HepG2 (cell line): ENCODE results near the gene SNRNP200. TPM values are rescaled to one million over a fixed set of nuclear protein-coding genes. Genes with fewer than 3 reads are reported as not detected.

Experiments used
- ESRRA ChIP-seq: sonication (generic); formaldehyde crosslinking; IDR thresholded peaks from 2 replicates; pipeline ENCODE4 v1.5.1; 2020; ENCODE audit warnings: mild to moderate bottlenecking, low read depth, missing genetic modification reagents
- FLYWCH1 ChIP-seq: sonication (generic); formaldehyde crosslinking; IDR thresholded peaks from 2 replicates; pipeline ENCODE4 v1.8.1; 2023; ENCODE audit warnings: mild to moderate bottlenecking, missing genetic modification reagents
- FOXC1 ChIP-seq: sonication (generic); formaldehyde crosslinking; IDR thresholded peaks from 2 replicates; pipeline ENCODE4 v1.8.0; 2022; ENCODE audit warnings: mild to moderate bottlenecking, missing genetic modification reagents, borderline replicate concordance
- HINFP ChIP-seq: sonication (generic); formaldehyde crosslinking; IDR thresholded peaks from 2 replicates; pipeline ENCODE4 v1.4.0; 2020; ENCODE audit warnings: low read depth, mild to moderate bottlenecking, missing genetic modification reagents
- MYC ChIP-seq: sonication (generic); formaldehyde crosslinking; IDR thresholded peaks from 2 replicates; pipeline ENCODE4 v1.9.0; 2021; ENCODE audit warnings: missing genetic modification reagents, borderline replicate concordance
- NR2C2 ChIP-seq: sonication (generic); formaldehyde crosslinking; IDR thresholded peaks from 2 replicates; pipeline ENCODE4 v1.4.0; 2020; ENCODE audit warnings: missing genetic modification reagents, mild to moderate bottlenecking, moderate library complexity, borderline replicate concordance
- NR2F6 ChIP-seq, 2 experiments: IDR thresholded peaks; 2 replicates each; pipeline ENCODE4 v1.6.1; 2016; ENCODE audit warnings: antibody characterized with exemption in 1 of 2, mild to moderate bottlenecking in 1 of 2
- RORA ChIP-seq: sonication (generic); formaldehyde crosslinking; IDR thresholded peaks from 2 replicates; pipeline ENCODE4 v1.5.0; 2020; ENCODE audit warnings: mild to moderate bottlenecking, missing genetic modification reagents, moderate library complexity
- SIX4 ChIP-seq: sonication (generic); formaldehyde crosslinking; IDR thresholded peaks from 2 replicates; pipeline ENCODE4 v1.4.0; 2020; ENCODE audit warnings: missing genetic modification reagents
- SMAD1 ChIP-seq: sonication (generic); formaldehyde crosslinking; IDR thresholded peaks from 2 replicates; pipeline ENCODE4 v1.4.0; 2020; ENCODE audit warnings: missing genetic modification reagents, low read depth, mild to moderate bottlenecking, borderline replicate concordance
- SMYD3 ChIP-seq: sonication (generic); formaldehyde crosslinking; IDR thresholded peaks from 2 replicates; pipeline ENCODE4 v1.8.1; 2023; ENCODE audit warnings: mild to moderate bottlenecking, missing genetic modification reagents
- ZHX1 ChIP-seq: sonication (generic); formaldehyde crosslinking; IDR thresholded peaks from 2 replicates; pipeline ENCODE4 v1.8.1; 2022; ENCODE audit warnings: low read depth, mild to moderate bottlenecking, missing genetic modification reagents
- ZNF251 ChIP-seq: sonication (generic); formaldehyde crosslinking; IDR thresholded peaks from 2 replicates; pipeline ENCODE4 v1.9.0; 2021; ENCODE audit warnings: mild to moderate bottlenecking, missing genetic modification reagents
- ZNF34 ChIP-seq: sonication (generic); formaldehyde crosslinking; IDR thresholded peaks from 2 replicates; pipeline ENCODE4 v1.4.0; 2020; ENCODE audit warnings: mild to moderate bottlenecking, missing genetic modification reagents, borderline replicate concordance
- ZNF614 ChIP-seq: IDR thresholded peaks from 2 replicates; pipeline ENCODE4 v1.6.1; 2018; ENCODE audit warnings: missing biosample characterization, missing genetic modification reagents, inconsistent platforms, borderline replicate concordance
- ZNF724P ChIP-seq: sonication (generic); formaldehyde crosslinking; IDR thresholded peaks from 2 replicates; pipeline ENCODE4 v1.8.0; 2022; ENCODE audit warnings: missing genetic modification reagents, borderline replicate concordance
- polyA plus RNA-seq, 8 experiments: library from polyadenylated mRNA; depleted of rRNA in 3 of 8; stranded (reverse) in 7 of 8; unstranded in 1 of 8; fragments of >200 nt; fragmentation: Illumina TruSeq in 4 of 8; extraction: Trizol in 4 of 8; gene quantifications; 2 replicates each; pipeline versions ENCODE4 v1.2.1 to v1.2.3, GENCODE V29; 2011 to 2016; ENCODE audit warnings: low read depth in 4 of 8, missing spikeins in 1 of 8, mixed read lengths in 1 of 8; ENCODE audit not compliant: insufficient read depth in 1 of 8
- total RNA-seq, 5 experiments: library from RNA; depleted of rRNA; stranded (reverse); fragments of >200 nt; fragmentation: Illumina TruSeq; extraction: Trizol; gene quantifications; 2 replicates each; pipeline ENCODE4 v1.2.3, GENCODE V29; 2016; ENCODE audit warnings: low read depth in 1 of 5
- TF ChIP-seq, protein P1 (sequence below): sonication (generic); formaldehyde crosslinking; IDR thresholded peaks from 2 replicates; pipeline ENCODE4 v1.5.1; 2020; ENCODE audit warnings: missing genetic modification reagents, mild to moderate bottlenecking, borderline replicate concordance
- TF ChIP-seq, protein P2 (sequence below): sonication (generic); formaldehyde crosslinking; IDR thresholded peaks from 2 replicates; pipeline ENCODE4 v1.5.0; 2020; ENCODE audit warnings: mild to moderate bottlenecking, low read depth, missing genetic modification reagents, borderline replicate concordance
- TF ChIP-seq, protein P3 (sequence below): sonication (generic); formaldehyde crosslinking; IDR thresholded peaks from 2 replicates; pipeline ENCODE4 v1.8.0; 2022; ENCODE audit warnings: missing genetic modification reagents, low read depth, mild to moderate bottlenecking, borderline replicate concordance
- TF ChIP-seq, protein P4 (sequence below): IDR thresholded peaks from 2 replicates; pipeline ENCODE4 v1.6.1; 2016
- TF ChIP-seq, protein P5 (sequence below): sonication (generic); formaldehyde crosslinking; conservative IDR thresholded peaks from 2 replicates; pipeline ENCODE4 v1.5.0; 2020; ENCODE audit warnings: missing genetic modification reagents

The SNRNP200 gene
- total and polyA plus RNA-seq, 2 of the 13 experiments (the other 11 are each of a cell fraction or from before 2014, with no cell fraction given) = 99.0 to 232 TPM

DNA sequence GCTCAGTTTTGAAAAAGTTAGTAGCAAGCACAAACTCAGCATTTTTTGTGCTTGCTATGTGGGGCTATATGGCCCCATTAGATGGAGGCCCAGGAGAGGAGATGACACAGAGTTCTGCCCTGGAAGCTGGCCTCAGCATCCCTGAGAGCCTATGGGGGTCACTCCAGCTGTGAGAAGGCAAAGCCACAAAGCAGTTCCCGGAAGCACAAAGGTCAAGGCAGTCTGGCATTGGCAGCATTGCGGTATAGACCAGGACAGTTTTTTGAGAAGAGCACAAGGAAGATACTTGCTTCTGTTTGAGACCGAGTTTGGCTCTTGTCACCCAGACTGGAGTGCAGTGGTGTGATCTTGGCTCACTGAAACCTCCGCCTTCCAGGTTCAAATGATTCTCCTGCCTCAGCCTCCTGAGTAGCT lies 12.2 kb upstream of the SNRNP200 start (continued):
- TF ChIP-seq SIX4 (CRISPR knock-in tag) (no peak), ZNF34 (CRISPR knock-in tag) (no peak), HINFP (CRISPR knock-in tag) (no peak), NR2C2 (CRISPR knock-in tag) (peak; percentile 80; the same call in 1 of the 2 replicates), NR2F6 (IDR thresholded peaks at IDR 0.05) (peak; percentile 77), NR2F6 (CRISPR knock-in tag; IDR thresholded peaks at IDR 0.05) (peak; percentile 85), FLYWCH1 (no peak), ESRRA (no peak), FOXC1 (CRISPR knock-in tag) (no peak; the same call in 1 of the 2 replicates), ZNF251 (CRISPR knock-in tag) (no peak), MYC (CRISPR knock-in tag) (no peak), SMAD1 (CRISPR knock-in tag) (no peak), ZNF614 (peak; percentile 79; the same call in 1 of the 2 replicates), SMYD3 (no peak), ZHX1 (no peak), RORA (no peak), ZNF724P (CRISPR knock-in tag) (no peak)
- TF ChIP-seq, protein P1, sequence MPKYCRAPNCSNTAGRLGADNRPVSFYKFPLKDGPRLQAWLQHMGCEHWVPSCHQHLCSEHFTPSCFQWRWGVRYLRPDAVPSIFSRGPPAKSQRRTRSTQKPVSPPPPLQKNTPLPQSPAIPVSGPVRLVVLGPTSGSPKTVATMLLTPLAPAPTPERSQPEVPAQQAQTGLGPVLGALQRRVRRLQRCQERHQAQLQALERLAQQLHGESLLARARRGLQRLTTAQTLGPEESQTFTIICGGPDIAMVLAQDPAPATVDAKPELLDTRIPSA = no peak
- TF ChIP-seq, protein P2, sequence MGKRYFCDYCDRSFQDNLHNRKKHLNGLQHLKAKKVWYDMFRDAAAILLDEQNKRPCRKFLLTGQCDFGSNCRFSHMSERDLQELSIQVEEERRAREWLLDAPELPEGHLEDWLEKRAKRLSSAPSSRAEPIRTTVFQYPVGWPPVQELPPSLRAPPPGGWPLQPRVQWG = no peak
- TF ChIP-seq, protein P3, sequence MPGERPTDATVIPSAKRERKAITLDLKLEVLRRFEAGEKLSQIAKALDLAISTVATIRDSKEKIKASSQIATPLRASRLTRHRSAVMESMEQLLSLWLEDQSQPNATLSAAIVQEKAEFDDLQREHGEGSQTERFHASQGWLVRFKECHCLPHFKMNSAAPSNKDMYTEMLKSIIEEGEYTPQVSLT = no peak
- TF ChIP-seq, protein P4, sequence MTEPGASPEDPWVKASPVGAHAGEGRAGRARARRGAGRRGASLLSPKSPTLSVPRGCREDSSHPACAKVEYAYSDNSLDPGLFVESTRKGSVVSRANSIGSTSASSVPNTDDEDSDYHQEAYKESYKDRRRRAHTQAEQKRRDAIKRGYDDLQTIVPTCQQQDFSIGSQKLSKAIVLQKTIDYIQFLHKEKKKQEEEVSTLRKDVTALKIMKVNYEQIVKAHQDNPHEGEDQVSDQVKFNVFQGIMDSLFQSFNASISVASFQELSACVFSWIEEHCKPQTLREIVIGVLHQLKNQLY = no peak
- TF ChIP-seq, protein P5, sequence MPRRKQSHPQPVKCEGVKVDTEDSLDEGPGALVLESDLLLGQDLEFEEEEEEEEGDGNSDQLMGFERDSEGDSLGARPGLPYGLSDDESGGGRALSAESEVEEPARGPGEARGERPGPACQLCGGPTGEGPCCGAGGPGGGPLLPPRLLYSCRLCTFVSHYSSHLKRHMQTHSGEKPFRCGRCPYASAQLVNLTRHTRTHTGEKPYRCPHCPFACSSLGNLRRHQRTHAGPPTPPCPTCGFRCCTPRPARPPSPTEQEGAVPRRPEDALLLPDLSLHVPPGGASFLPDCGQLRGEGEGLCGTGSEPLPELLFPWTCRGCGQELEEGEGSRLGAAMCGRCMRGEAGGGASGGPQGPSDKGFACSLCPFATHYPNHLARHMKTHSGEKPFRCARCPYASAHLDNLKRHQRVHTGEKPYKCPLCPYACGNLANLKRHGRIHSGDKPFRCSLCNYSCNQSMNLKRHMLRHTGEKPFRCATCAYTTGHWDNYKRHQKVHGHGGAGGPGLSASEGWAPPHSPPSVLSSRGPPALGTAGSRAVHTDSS (CRISPR knock-in tag) = no peak
